ENCODE data around the gene BABAM2.

The BABAM2 gene

DNA sequence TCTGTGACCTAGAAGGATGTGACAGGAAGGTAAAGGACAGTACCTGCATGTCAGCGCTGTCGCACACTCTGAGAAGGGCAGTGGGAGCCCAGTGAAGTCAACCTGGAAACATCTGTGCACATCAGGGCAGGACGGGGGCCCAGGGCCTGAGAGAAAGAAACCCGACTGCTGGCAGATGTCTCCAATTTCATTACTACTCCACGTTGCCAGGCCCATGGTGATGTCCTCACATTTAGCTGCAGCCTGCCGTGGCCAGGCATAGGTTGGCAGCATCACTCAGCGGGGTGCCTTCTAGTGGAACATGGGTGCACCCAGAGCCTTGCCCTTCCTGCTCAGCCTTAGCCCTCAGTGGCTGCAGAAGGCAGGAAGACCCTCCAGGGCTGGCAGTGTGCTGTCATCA, 429.8 kb downstream of the BABAM2 start:
- TF ChIP-seq, protein P1, sequence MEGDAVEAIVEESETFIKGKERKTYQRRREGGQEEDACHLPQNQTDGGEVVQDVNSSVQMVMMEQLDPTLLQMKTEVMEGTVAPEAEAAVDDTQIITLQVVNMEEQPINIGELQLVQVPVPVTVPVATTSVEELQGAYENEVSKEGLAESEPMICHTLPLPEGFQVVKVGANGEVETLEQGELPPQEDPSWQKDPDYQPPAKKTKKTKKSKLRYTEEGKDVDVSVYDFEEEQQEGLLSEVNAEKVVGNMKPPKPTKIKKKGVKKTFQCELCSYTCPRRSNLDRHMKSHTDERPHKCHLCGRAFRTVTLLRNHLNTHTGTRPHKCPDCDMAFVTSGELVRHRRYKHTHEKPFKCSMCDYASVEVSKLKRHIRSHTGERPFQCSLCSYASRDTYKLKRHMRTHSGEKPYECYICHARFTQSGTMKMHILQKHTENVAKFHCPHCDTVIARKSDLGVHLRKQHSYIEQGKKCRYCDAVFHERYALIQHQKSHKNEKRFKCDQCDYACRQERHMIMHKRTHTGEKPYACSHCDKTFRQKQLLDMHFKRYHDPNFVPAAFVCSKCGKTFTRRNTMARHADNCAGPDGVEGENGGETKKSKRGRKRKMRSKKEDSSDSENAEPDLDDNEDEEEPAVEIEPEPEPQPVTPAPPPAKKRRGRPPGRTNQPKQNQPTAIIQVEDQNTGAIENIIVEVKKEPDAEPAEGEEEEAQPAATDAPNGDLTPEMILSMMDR (conservative IDR thresholded peaks at IDR 0.05): no peak
- no peak overlapping the region for H3K27ac ChIP-seq

DNA sequence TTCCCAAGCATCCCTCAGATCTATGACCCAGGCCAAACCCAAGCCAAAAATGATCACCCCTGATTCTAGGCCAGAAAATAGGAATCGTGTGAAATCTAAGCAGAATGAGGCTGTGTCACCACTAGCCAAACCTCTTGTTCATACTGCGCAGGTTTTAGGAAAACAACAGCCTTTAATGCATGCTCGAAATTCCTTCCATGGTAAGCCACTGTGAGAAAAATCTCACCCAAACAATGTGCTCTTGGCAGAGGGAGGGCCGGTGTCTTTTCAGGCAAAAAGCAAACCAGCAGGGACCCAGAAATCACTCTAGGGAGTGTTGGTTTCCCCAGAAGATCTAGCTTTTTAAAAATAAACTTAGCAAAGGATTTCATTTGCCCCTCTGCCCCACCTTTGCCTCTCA, 430.9 kb downstream of the BABAM2 start:
- H3K27ac ChIP-seq: no peak overlapping the region
- TF ChIP-seq, protein P1 (conservative IDR thresholded peaks at IDR 0.05): no peak

DNA sequence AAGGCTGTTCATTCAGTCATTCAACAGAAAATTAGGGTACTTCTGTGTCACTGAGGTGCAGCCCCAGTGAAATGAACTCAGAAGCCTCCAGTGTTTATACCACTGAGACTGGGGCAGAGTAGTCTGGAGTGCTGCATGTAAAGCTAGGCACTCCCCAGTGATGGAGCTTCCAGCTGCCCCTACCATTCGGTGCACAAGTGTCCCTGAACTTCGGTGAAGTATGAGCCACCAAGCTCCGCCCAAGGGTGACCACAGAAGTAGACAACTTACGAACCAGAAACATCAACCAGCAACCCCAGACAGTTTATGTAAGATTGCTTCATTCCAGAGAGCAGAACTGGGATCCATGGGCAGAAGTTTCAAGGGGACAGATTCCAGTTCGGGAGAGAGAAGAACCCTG, 431.5 kb downstream of the BABAM2 start:
- no peak overlapping the region for H3K27ac ChIP-seq
- TF ChIP-seq, protein P1 (conservative IDR thresholded peaks at IDR 0.05): no peak

DNA sequence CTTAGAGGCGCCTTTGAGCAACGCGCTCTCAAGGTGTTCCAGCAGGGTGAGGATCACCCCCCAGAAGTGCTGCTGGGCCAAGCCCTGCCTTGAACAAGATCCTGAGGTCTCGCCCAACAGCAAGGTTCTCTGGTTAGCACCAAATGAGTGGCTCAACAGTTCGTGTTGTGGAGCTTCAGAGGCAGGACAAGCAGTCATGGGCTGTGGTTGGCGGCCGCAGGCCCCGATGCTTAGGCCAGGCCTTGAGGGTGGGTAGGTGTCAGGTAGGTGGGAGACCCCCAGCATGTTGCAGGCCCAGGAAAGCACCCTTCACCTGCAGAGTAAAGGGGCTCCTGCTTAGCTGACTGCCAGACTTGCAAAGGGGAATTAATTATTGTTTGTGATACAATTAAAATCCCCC, 431.9 kb downstream of the BABAM2 start:
- TF ChIP-seq, protein P1 (conservative IDR thresholded peaks at IDR 0.05): no peak
- no peak overlapping the region for H3K27ac ChIP-seq

DNA sequence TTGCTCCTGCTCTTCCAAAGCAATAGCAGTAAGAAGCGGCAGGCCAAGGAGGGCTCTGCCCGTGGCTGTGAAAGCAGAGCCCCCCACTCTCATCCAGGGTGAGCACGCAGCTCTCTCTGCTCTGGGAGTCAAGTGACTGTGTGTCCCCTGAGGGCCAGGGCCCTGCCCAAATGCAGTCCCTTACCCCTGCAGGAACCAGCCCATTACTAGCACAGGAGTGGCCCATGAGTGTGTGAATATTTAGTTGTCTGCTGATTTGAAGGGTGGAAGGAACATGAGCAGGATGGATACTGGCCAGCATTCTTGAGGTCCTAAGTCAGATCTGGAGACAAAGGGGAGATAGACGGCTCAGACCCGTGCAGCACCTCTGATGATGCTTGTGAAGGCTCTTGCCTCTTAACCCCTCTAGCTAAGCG, 432.5 kb downstream of the BABAM2 start:
- TF ChIP-seq, protein P1 (conservative IDR thresholded peaks at IDR 0.05): no peak
- no peak overlapping the region for H3K27ac ChIP-seq

DNA sequence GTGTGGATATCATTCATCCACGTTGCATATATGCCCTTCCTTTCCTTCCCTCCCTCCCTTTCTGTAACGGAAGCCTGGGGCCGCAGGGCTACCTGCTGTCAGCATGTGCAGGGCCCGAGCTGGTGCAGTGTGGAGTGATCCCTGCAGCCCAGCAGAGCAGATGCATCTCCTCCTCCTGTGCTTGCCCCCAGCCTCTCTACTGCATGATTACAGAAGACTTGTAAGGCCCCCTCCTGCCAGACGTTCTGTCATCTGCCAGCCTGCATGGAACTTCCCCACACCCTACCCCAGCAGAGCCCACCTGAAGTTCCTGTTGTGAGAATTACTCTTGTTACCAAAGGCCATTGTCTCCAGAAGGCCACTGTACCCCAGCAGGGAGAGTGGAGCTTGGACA, 434.6 kb downstream of the BABAM2 start:
- TF ChIP-seq, protein P1 (conservative IDR thresholded peaks at IDR 0.05): no peak
- H3K27ac ChIP-seq: no peak overlapping the region

DNA sequence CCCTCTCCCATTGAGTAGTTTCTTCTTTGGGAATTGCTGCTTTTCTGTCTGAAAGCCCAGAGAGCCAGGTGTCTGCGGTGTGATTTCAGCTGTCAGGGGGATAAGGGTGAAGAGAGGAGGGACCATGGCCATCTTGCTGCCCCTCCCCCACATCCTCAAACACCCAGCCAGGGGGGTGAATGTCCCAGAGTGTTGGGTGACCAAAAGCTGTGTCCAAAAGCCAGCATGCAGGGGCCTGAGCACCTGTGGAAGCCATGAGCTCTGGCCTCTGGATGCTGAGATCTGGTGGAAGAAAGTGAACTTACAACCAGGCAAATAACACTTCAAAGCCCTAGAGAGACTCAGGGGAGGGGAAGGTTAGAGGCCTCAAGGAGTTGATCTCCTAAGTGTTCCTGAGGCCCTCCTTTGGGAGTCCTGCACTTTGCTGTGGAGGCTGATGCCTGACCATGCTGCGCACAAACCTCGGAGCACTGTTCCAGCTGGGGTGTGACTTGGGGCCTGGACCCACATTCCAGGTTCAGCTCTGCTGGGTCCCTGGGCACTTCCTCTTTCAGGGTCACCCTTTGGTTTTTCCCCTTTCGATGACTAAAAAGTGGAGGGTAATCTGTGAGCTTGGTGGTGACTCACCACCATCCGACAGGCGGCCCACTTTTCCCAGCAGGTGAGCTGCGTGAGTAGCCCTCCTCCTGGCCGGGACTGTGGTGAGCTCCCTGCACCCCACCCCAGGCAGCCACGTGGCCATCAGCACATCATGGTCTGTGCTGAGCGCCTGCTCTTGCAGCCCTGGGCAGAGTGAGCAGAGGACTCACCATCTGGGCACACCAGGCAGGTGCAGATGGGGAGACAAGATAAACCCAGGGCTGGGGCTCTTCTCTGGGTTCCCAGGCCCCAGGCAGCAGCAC, 435.3 kb downstream of the BABAM2 start:
- H3K27ac ChIP-seq: no peak overlapping the region
- TF ChIP-seq, protein P1 (conservative IDR thresholded peaks at IDR 0.05): no peak

All from VCaP (cell line).